ENCODE measurements around the gene SURF6.
A peak's percentile ranks its signal among the peaks of the same experiment; 100 is the strongest.
"Not testable (repeated sequence)": the region's sequence is repeated elsewhere in the genome, so short reads cannot be mapped to it uniquely, and the experiment has no call there.

Gene SURF6

DNA sequence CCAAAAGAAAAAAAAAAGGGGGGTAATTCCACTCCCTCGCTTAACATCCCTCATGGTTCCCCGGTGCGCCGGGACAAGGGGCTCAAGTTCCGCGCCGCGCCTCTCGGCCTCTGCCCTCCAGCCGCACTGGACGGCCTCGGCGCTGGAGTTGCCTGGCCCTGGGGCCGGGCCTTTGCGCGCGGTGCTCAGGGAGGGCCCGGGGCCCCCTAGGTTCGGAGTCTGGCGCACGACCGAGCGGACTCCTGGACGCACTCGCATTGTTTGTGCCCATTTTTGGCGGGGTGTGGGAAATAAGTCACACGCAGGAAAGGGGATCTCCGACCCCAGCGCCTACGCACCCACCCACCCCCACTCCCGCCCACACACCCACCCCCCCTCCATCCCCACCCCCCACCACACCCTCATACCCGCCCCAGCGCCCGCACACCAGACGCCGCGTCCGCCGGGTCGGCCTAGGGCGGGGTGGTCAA, 11.6 kb upstream of the SURF6 start:
- peak; percentile 55 for DNase-seq

DNA sequence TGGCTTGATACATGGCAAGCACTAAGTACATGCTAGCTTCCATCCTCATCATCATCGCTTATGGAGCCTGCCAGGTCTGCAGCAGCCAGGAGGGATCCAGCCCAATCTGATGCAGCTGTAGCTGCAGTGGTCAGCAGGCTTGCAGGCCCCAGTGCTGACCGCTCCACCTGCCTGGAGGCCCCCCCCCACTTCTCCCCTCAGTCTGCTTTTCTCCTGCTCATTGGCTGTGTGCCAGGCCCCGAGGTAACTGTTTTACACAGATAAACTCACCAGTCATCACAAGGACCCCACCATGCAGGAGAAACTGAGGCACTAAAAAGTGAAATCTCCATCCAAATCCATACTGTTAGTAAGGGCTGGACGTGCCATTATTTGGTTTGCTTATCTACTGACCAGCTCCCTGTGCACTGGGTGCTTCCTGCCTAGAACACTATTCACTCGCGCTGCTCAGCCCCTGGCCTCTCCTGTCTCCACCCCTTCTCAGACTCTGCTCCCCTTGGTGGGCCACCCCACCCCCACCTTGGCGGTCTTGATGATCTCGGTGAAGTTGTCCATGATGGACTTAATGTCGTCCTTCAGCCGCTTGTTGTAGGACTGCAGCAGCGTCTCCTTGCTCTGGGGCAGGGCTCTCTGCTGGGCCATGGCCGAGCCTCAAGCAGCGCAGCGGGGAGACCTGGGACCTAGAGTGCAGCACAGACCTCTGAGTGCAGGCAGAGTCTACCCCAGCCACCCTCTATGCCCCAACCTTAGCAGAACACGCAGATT, 10.2 kb upstream of the SURF6 start:
- no peak for DNase-seq

DNA sequence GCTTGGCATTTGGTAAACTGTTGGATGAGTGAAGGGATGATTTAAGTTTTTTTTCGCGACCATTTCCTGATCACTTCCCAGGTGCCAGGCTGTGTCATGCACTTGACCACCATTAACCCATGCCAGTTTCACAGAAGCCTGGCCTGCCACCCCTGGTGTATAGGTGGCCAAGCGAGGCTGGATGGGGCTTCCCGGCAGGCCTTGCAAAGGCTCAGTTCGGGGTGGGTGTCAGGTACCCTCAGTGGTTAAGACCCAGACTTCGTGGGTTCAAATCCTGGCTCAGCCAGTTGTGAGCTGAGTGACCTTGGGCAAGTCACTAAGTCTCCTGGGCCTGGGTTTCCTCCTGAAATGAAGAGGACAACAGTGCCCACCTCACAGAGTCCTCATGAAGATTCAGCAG, 9.6 kb upstream of the SURF6 start:
- DNase-seq: no peak

DNA sequence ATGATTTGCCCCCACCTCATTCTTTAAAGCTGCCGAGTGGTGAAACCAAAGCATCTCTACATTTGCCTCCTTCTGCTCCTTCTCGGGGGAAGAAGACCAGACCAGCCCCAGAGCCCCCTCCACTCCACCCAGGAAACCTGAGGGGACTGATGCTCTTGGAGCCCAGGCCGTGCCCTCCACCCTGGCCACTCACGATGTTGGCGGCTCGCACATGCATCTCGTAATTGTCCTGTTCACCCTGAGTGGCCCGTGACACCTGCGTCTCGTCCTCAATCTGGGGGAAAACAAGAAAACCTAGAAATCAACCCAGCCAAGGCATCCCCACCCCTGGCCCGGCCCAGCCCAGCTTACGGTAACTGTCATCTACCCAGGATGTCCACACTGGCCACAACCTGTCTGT, 9.0 kb upstream of the SURF6 start:
- DNase-seq: no peak

DNA sequence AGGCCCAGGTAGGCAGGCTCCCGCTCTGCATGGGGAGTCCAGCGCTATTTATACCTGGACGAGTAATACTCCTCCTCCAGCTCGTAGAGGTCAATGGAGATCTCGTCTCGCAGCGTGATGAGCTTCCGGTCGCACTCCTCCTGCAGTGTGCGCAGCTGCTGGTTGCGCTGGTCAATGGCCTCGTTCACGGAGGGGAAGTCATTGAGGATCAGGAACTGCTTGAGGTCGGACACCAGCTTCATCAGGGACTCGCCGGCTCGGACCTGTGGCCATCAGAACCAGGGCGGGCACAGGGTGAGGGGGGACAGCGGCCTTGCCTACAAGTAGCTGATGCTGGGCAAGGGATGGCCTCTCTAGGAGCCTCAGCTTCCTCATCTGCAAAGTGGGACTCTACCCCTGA, 8.1 kb upstream of the SURF6 start:
- no peak for DNase-seq

DNA sequence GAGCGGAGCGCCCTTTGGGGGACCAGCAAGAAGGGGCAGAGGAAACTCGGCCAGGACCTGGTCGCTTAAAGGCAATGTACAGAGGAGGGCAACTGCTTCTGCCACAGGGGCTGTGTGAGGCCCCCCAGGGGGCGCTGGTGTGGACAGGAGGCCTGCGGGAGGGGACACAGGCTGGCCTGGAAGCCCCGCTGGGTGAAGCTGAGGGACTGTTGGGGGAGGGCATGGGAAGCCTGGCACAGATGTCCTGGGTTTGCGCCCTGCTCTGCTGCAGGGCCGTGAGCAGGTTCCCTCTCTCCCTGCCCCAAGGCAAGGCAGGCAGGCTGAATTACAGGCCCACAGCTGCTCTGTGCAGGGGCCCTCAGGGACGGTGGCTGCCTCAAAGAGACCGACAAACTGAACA, 6.6 kb upstream of the SURF6 start:
- DNase-seq: no peak

DNA sequence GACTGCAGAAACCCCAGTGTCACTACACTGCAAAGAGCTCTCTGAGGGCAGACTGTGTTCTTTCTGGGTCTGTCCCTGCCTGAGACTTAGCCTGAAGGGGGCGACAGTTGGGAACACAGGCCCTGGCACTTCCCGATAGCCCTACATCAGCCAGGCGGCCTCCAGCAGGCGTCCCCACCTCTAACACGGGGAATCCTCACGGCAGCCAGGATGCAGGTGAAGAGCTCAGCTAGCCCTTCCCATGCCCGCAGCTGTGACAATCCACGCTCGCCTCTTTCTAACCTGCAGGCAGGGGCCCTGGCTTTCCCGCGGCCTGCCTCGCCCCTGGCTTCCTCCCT, 6.0 kb upstream of the SURF6 start:
- DNase-seq: no peak

DNA sequence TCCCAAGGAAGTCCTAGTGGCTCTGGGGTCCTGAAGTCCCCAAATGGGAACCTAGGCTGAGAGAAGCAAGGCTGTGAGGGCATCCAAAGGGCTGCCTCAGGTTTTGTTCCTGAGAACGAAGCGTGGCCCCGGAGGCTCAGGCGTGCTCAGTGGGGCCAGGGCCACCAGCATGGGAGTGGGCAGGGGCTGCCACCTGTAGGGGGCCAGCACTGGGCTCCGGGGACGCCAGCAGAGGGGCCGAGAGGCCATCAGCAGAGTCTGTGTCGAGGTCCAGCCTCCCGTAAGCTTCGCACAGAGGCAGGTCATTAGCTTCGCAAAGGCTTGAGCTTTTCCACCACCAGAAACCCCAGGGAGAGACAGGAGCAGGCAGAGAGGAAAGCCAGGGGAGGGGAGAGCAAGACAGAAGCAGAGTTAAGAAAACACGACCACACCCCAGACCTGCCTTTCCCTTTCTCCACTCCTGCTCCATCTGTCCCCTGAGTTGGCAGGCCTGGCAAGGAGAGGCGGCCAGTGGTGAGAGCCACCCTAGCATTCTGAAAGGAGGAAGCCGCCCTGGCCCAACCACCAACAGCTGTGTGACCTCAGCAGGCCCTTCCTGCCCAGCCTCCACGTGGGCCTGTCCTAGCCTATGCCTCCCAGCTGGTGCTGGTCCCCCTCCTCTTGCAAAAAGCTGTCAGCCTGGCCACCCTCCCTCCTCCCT, 5.5 kb upstream of the SURF6 start:
- no peak for DNase-seq

DNA sequence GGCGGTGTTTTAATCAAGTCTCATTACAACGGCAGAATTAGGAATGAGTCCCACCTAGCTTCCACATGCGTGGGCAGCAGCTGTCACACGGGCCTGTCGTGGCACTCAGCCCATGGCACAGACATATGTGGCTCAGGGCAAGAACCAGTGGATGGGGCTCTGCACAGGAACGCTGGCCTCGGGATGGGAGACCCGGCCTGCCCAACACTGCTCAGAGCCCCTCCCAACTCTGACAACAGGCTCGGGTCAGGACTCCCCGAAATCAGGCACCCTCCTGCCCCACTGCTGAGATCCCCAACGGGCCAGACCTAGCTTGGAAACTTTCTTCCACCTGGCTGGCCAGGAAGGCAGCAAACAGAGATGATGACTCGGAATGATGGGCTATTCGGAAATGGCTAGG, 4.9 kb upstream of the SURF6 start:
- no peak for DNase-seq

DNA sequence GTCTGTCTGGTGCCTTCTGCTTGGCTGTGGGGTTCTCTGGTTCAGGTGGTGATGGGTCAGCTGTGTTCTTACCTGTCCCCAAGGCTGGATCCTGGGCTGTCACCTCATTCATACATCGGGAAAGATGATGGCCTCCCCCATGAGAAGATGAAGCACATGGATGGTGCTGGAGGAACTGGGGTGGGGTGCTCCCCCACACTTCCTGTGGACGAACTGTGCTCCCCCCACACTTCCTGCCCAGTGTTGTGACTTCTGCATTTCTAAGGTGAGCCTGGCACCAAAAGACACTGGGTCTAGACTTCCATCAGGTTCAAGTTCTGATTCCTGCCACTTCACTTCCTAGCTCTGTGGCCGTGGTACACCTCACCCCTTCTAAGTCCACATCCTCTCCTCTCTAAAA, 4.3 kb upstream of the SURF6 start:
- no peak for DNase-seq

DNA sequence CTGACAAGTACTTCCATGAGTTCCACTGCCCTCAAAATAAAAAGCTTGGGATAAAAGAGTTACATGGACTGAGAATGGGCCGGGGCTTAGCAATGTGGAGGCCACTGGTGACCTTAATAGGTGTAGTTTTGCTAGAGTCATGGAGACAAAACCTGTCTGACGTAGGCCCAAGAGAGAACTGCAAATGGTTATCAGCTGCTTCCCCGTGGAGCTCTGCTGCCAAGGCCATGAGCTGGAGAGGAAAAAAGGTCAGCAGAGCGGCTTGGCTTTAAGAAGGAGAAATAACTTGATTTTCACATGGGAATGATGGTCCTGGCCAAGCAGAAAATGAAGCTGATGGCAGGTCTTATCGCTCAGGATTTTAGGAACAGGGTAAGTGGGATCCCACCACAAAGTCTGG, 3.7 kb upstream of the SURF6 start:
- no peak for DNase-seq

DNA sequence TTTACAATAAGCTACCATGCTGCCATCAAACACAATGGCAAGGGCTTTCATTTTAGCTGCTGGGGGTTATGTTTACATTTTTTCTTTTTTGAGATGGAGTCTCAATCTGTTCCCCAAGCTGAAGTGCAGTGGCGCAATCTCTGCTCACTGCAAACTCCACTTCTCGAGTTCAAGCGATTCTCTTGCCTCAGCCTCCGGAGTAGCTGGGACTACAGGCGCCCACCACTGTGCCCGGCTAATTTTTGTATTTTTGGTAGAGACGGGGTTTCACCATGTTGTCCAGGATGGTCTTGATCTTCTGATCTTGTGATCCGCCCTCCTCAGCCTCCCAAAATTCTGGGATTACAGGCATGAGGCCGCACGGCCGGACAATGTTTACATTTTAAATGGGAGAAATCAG, 1.1 kb downstream of the SURF6 start:
- DNase-seq: not testable (repeated sequence)

DNA sequence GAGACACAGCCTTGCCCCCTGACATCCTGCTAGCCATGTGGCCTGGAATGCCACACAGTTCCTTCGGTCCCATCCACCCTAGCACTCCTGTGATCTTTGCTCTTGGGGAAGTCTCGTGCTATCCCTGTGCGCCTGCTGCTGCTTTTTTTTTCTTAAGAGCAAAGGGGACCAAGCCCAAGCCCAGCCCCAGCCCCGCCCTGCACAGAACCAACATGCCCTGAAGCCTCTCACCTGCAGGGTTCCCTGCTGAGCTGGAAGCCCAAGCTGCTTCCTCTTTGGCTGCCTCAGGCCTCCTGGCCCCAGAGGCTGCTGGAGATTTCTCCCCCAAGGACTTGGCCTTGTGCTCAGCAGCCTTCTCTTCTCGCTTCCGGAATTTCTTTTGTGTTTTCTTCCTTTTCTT, 1.8 kb downstream of the SURF6 start:
- peak; percentile 10 for DNase-seq

DNA sequence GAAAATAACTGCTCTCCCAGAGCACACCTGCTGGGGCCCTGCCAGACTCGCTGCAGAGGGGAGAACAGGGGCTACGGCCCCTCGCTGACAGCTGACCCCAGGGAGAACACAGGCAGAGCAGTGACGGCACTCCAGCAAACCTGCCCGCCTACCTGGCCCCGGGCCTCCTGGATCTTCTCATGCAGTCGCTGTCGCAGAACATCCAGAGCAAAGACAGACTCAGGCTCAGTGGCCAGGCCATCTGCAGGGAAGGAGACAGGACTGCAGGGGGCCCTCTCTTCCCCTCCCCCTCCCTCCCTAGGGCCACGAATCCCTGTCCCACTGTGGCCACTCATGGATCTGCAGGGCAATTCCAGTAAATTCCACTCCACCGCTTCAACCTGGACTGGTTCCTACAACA, 2.4 kb downstream of the SURF6 start:
- DNase-seq: peak; percentile 13

DNA sequence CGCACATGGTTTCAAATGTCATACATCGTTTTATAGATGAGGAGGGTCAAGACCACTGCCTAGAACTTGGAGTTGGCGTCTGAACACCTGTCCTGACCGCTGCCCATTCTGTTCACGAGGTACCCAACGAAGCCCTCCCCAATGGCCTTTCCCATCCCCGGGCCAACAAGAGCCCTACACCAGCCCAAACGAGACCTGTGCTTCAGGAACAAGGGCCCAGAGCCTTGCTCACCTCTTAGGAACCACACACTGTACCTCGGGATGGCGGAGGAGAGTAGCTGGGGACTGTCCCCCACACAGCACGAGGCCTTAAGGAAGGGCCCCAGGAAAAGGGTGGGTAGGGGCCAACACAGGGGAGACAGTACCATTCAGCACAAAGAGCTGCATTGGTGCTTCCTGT, 3.0 kb downstream of the SURF6 start:
- no peak for DNase-seq

DNA sequence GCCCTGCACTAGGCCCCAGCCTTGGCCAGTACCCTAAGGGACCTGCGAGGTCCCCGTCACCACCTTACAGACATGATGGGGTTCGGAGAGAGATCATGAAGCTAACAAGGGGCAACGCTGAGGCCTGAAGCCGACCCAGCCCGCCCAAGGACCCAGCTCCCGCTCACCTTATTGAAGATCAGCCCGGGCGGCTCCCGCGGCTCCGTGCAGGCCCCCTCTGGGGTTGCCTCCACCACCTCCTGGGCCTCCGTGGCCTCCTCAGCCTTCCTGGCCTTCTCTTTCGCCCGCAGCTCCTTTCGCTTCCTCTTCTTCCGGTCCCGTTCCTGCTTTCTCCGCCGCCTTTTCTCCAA, 3.6 kb downstream of the SURF6 start:
- DNase-seq: no peak

DNA sequence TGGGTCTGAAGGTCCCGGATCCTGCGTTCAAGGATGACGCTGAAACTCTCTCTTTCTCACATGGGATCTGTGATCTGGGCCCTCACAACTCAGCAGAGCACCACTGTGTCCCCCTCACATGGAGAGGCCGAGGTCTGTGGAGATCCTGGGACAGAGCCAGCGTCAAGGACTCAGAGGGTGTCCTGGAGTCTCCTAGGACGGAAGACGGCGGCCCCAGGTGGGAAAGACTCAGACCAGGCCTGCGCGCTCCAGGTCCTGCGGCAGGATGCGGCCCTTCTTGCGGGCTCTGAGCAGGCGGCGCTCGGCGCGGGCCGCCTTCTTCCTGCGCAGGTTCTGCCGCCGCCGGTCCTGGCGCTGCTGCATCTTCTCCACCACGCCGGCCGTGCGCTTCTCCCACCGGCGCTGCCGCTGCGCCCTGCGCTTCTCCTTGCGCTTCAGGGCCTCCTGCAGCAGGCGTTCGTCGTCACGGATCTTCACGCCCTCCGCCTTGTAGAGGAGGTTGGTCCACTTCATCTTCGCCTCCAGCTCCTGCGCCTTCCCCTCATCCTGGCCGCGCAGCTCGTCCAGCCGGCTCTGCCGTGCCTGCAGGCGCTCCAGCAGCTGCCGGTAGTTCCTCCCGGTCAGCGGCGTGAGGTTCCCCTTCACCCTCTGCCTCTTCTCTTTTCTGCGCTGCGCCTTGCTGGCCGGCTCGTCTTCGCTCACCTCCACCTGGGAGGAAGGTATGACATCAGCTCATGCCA, 4.2 kb downstream of the SURF6 start:
- DNase-seq: no peak

DNA sequence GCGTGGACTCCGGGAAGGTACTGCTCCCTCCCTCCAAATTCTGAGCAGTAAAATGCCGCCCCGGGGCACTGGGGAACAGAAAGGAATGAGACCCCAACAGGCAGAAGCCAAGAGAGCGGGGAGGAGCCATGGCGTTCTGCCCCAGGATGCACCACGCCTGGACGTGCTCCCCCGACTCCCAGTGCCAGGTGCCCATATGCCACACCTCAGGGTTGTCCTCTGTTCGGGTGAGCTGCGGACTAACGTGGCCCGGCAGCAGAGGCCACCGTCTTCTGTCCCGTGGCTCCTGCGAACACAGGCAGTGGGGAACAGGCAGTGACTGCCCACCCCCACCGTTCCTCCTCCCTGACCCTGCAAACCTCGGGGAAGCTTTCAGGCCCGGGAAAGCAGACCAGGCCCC, 4.8 kb downstream of the SURF6 start:
- DNase-seq: no peak

DNA sequence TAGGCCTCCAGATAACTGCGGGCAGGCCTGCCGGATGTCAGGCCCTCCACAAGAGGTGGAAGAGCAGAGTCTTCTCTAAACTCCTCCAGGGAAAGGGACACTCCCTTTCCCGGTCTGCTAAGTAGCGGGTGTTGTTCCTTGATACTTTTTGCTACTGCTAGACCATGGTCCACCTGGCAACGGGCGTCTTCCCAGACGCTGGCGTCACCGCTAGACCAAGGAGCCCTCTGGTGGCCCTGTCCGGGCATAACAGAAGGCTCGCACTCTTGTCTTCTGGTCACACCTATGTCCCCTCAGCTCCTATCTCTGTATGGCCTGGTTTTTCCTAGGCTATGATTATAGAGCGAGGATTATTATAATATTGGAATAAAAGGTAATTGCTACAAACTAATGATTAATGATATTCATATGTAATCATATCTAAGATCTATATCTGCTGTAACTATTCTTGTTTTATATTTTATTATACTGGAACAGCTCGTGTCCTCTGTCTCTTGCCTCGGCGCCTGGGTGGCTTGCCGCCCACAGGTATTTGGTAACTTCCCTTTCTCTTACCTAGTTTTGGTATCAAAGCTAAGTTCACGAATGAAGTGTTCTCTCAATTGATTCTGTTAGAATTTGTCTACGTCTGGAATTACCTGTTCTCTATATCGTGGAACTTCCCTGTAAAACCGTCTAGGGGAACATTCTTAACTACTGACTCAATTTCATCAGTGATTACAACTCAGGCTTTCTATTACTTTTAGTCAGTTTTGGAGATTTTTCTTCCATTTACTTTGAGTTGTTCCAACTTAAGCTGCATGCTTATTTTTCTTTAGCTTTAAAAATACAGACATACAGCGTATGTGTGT, 6.5 kb downstream of the SURF6 start:
- DNase-seq: not testable (repeated sequence)

DNA sequence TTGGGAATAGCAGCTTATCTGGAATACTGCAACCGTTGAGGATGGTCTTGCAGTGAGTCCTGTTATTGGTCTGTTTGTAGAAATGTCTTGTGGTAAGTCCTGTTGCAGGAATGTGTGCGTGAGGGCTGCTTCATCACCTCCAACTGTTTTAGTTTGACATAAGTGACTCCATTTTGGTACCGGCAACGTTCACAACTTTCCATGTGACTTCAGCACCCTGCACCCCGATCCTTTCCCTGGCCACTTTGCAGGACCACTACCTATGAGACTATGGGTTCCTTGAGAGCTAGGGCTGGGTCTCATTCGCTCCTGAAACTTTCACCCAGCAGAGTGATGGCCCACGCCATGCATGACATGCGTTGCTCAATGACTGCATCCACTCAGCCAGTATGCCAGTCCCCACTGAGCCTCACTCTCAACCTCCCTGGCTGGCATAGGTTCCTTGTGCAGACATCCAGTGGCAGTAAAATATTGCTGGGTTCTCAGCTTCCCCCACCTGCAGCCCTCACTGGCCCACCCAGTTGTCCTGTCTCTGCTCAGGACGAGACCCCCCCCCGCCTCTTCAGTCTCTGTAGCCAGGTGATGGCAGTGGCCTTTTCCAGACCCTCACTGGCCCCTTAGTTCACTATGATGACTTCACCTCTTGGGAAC, 8.0 kb downstream of the SURF6 start:
- DNase-seq: no peak

DNA sequence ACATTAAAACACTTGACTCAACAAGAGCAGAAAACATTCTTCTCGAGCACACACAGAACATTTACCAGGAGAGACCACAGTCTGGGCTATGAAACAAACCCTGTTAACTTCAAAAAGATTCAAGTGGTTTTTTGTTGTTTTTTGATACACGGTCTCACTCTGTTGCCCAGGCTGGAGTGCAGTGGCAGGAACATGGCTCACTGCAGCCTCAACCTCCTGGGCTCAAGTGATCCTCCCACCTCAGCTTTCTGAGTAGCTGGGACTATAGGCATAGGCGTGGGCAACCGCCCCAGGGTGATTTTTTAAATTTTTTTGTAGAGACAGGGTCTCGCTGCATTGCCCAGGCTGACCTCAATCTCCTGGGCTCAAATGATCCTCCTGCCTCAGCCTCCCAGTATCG, 9.0 kb downstream of the SURF6 start:
- not testable (repeated sequence) for DNase-seq

DNA sequence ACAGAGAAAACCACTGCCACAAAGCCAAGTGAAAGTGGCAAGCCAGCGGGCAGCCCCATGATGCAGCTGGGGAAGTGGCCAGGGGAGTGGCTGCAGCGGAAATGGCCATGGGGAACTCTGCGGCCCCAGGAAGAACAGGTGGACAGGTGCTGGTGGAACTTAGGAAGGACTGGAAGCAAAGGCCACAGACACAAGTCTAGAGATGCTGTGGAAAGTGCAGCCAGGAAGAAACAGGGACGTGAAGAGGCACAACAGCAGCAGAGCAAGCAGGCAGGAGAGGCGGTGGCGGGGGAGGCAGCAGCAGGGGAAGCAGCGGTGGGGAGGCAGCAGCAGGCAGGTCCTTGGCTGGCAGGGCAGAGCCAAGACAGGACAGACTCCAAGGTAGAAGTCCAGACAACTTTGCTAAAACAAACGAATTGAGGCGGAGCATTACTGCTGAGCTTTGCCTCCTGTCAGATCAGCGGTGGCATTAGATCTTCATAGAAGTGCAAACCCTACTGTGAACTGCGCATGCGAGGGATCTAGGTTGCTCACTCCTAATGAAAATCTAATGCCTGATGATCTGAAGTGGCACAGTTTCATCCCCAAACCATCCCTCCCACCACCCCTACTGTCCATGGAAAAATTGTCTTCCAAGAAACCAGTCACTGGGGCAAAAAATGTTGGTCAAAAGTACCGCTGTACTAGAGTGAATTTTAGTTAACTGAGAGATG, 11.8 kb downstream of the SURF6 start:
- DNase-seq: no peak

Data from activated CD8-positive, alpha-beta memory T cell treated with anti-CD3 and anti-CD28 coated beads, Interleukin-2, amount 50 U/mL, for 4 hours (primary cell).